GM12878 (cell line): ENCODE results near the gene RIPOR1. TPM values are rescaled to one million over a fixed set of nuclear protein-coding genes. Genes with fewer than 3 reads are reported as not detected.
A peak's percentile ranks its signal among the peaks of the same experiment; 100 is the strongest.

Source experiments
- ATAC-seq: fragments of 200-7000 bp; cut with Tn5 transposase; 3 replicates; pipeline ENCODE4 v1.9.1; 2020; ENCODE audit warnings: mild to moderate bottlenecking, moderate library complexity
- BruUV-seq: library from RNA; stranded (reverse); fragments of 400-500 nt; replicated peaks from 2 replicates; lab custom pipeline; 2021; lab: Mats Ljungman, UMichigan
- CTCF ChIA-PET: fragments of 300-600 bp; sonication (Branson Sonifier 250); formaldehyde crosslinking; extraction: SDS; loops from one replicate; lab custom pipeline; 2021; ENCODE audit warnings: inconsistent platforms; lab: Yijun Ruan, JAX
- POLR2A ChIA-PET: fragments of 350-600 bp; formaldehyde crosslinking; extraction: SDS; loops from one replicate; lab custom pipeline; 2021; ENCODE audit warnings: inconsistent platforms; lab: Charles Lee
- RAD21 ChIA-PET: fragments of 300-600 bp; sonication (Branson Sonifier 250); formaldehyde crosslinking; loops from one replicate; lab custom pipeline; 2023; ENCODE audit warnings: antibody characterized with exemption; ENCODE audit not compliant: unreplicated experiment; lab: Charles Lee
- SMC1A ChIA-PET: fragments of 300-600 bp; sonication (Branson Sonifier 250); formaldehyde crosslinking; loops from one replicate; lab custom pipeline; 2023; ENCODE audit not compliant: unreplicated experiment, uncharacterized antibody; lab: Charles Lee
- DNase-seq: peaks from one replicate; pipeline ENCODE4 v3.0.0-alpha.2; 2011; ENCODE audit warnings: low read depth, low spot score
- FAIRE-seq: peaks from 3 replicates; lab custom pipeline; 2011; peaks lifted over from hg19 to GRCh38; lab: Jason Lieb, UNC
- H2AFZ ChIP-seq: 2 replicates; pipeline ENCODE4 v1.6.0; 2011; ENCODE audit warnings: low read depth, low read length, control low read depth; ENCODE audit not compliant: control insufficient read depth
- H3K27ac ChIP-seq: 2 replicates; pipeline ENCODE4 v1.5.1; 2011; ENCODE audit warnings: control low read depth; ENCODE audit not compliant: control insufficient read depth, insufficient read depth
- H3K27me3 ChIP-seq, 2 experiments: replicated peaks in 1 of 2; 2 replicates each; pipeline versions ENCODE4 v1.6.0 to v1.6.1; 2011; ENCODE audit warnings: low read length in 1 of 2; ENCODE audit not compliant: control insufficient read depth in 2 of 2, insufficient read depth in 2 of 2
- H3K36me3 ChIP-seq, 2 experiments: 2 replicates each; pipeline ENCODE4 v1.5.1; 2011; ENCODE audit warnings: low read length in 1 of 2; ENCODE audit not compliant: control insufficient read depth in 2 of 2, insufficient read depth in 2 of 2
- H3K4me1 ChIP-seq: 2 replicates; pipeline ENCODE4 v1.6.1; 2011; ENCODE audit warnings: mild to moderate bottlenecking, low read length, moderate library complexity, mixed read lengths; ENCODE audit not compliant: control insufficient read depth, insufficient read depth
- H3K4me2 ChIP-seq: 2 replicates; pipeline ENCODE4 v1.6.0; 2011; ENCODE audit warnings: control low read depth; ENCODE audit not compliant: control insufficient read depth, insufficient read depth
- H3K4me3 ChIP-seq: fragments of 200-600 bp; sonication (generic); 2 replicates; pipeline ENCODE4 v1.5.1; 2016
- H3K79me2 ChIP-seq: 2 replicates; pipeline ENCODE4 v1.6.0; 2011; ENCODE audit warnings: low read length; ENCODE audit not compliant: control insufficient read depth, insufficient read depth
- H3K9ac ChIP-seq: 2 replicates; pipeline ENCODE4 v1.8.0; 2011; ENCODE audit warnings: low read length, control low read depth, mixed read lengths; ENCODE audit not compliant: control insufficient read depth, insufficient read depth
- H3K9me3 ChIP-seq: replicated peaks from 3 replicates; pipeline ENCODE4 v1.5.1; 2011; ENCODE audit warnings: mild to moderate bottlenecking, low read length; ENCODE audit not compliant: control insufficient read depth, insufficient read depth
- H4K20me1 ChIP-seq: 2 replicates; pipeline ENCODE4 v1.6.0; 2011; ENCODE audit not compliant: control insufficient read depth, insufficient read depth
- DPF2 ChIP-seq: fragments of 450-650 bp; IDR thresholded peaks from 2 replicates; pipeline ENCODE4 v1.6.1; 2017; ENCODE audit warnings: mild to moderate bottlenecking
- RUNX3 ChIP-seq: IDR thresholded peaks from 2 replicates; pipeline ENCODE4 v1.6.1; 2012; ENCODE audit warnings: low read length, inconsistent platforms
- SPI1 ChIP-seq: IDR thresholded peaks from 2 replicates; pipeline ENCODE4 v1.6.1; 2011; ENCODE audit warnings: low read depth, mild to moderate bottlenecking, low read length, moderate library complexity, borderline replicate concordance; ENCODE audit not compliant: insufficient read depth
- ZNF384 ChIP-seq: IDR thresholded peaks from 2 replicates; pipeline ENCODE4 v1.6.1; 2012; ENCODE audit warnings: low read depth, mild to moderate bottlenecking, low read length, improper control_type of control experiment, borderline replicate concordance
- WGBS: methylation state at CpG from one replicate; pipeline ENCODE4 v1.1.6; 2016; ENCODE audit warnings: low lambda C conversion rate; ENCODE audit not compliant: insufficient replicate concordance, insufficient coverage; ENCODE audit errors: missing lambda C conversion rate; 5-methylcytosine and 5-hydroxymethylcytosine counted together
- in situ Hi-C: fragments of 300-500 bp; cut with MboI; formaldehyde crosslinking; loops from 9 replicates; pipeline ENCODE4 v1.14.3; 2018; ENCODE audit warnings: mixed read lengths
- intact Hi-C: fragments of 100-400 bp; cut with micrococcal nuclease; formaldehyde crosslinking; loops from one replicate; pipeline ENCODE4 v1.14.2; 2022; ENCODE audit not compliant: unreplicated experiment
- polyA plus RNA-seq, 11 experiments: library from polyadenylated mRNA; depleted of rRNA in 4 of 11; unstranded in 6 of 11; stranded (reverse) in 5 of 11; fragments of >200 nt; fragmentation: Nextera tagmentation in 4 of 11; fragmentation: Illumina TruSeq in 1 of 11; extraction: Ambion mirVana in 4 of 11; extraction: Trizol in 1 of 11; gene quantifications; 1 replicate in 1 of 11; 2 replicates in 10 of 11; pipeline versions ENCODE4 v1.2.1 to v1.2.3, GENCODE V29; 2011 to 2016; ENCODE audit warnings: inconsistent platforms in 2 of 11, missing spikeins in 2 of 11, low read depth in 1 of 11
- total RNA-seq, 4 experiments: library from RNA; depleted of rRNA in 3 of 4; stranded (reverse); fragments of >200 nt in 3 of 4; fragmentation: Illumina TruSeq in 1 of 4; extraction: Trizol in 1 of 4; gene quantifications; 2 replicates each; pipeline versions ENCODE4 v1.2.1 to v1.2.3, GENCODE V29; 2013 to 2021

Gene RIPOR1
- total and polyA plus RNA-seq, 10 of the 15 experiments (the other 5 are each of a cell fraction or from before 2014, with no cell fraction given), result 0.13 to 28.5 (median 7.0) TPM

GRCh38 chr16:67548265-67549126 lies 19.9 kb downstream of the RIPOR1 start:
- in situ Hi-C loops (loop anchor here (5.0 kb wide), 1 partner anchor 94 kb away; no protein-coding TSS in a partner anchor), intact Hi-C loops (no loop called here)
- Histone ChIP-seq H3K9me3 (no peaks in the 10 kb centered on the region), H3K79me2 (no peaks in the 10 kb centered on the region), H3K4me3 (no peak overlapping the region), H3K9ac (peak overlapping the region; percentile 31; the same call in 1 of the 2 replicates), H3K4me2 (peak overlapping the region; percentile 82), H4K20me1 (no peaks in the 10 kb centered on the region), H3K4me1 (peaks cover 43% of the 10 kb centered on the region), H2AFZ (no peak overlapping the region), H3K36me3 (peaks cover 4 to 7% of the 10 kb centered on the region in 2 experiments; a peak in 3 of 4 replicates), H3K27me3 (no peaks in the 10 kb centered on the region)
- RAD21 ChIA-PET, result interaction anchor here (1.0 to 5.8 kb wide), 11 partner anchors 8 to 268 kb away, joined by 3 to 102 read pairs (median 8); partner anchors contain the start of genes ACD, C16orf86, CARMIL2 and CTCF
- CTCF ChIA-PET, result interaction anchor here (0.6 to 5.9 kb wide), 13 partner anchors 8 to 306 kb away, joined by 6 to 138 read pairs (median 16); partner anchors contain the start of genes C16orf86, CARMIL2, CTCF and ENKD1
- no peak for FAIRE-seq
- no TSS peak for BruUV-seq
- ATAC-seq, result peak; percentile 55
- WGBS, result 58% methylated on average over 4 of the region's 4 CpGs
- DNase-seq, result no peak
- SMC1A ChIA-PET, result interaction anchor here (0.6 to 6.2 kb wide), 8 partner anchors 14 to 119 kb away, joined by 3 to 86 read pairs (median 6); partner anchors contain the start of genes C16orf86, CARMIL2, CTCF and ENKD1
- POLR2A ChIA-PET, result interaction anchor here (1.5 to 2.6 kb wide), 5 partner anchors 11 to 111 kb away, joined by 8 to 17 read pairs (median 10); partner anchors contain the start of genes ACD and CARMIL2
- TF ChIP-seq ZNF384 (no peak), SPI1 (peak; percentile 77), DPF2 (no peak), RUNX3 (0 out of 2 replicates have a peak, but pooled peaks have one; percentile 28)
- TF ChIP-seq, all 136 proteins: peak for 2
- H3K27ac ChIP-seq, result peak overlapping the region; percentile 87
